Measurements from ENCODE around the gene TTLL13.

Gene TTLL13

DNA sequence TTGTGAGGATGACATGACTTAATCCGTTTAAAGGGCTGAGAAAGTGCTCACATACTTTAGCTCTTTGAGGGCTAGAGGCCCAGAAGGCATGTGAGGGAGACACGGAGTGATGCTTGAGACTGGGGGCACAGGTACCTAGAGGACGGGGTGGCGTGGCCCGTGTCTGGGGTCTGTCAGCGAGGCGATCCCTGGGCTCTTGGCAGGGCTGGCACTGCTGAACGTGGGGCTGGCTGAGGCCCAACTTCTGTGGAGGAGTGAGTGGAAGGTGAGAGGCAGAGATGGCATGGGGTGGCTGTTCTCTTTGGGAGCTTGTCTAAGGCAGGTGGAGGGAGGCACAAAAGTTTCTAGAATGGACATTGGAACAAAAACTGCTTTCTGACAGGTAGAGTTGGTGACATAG lies 38.8 kb upstream of the TTLL13 start:
- no peak for DNase-seq (ENCODE audit: low read depth)
- no peak overlapping the region for H3K4me3 ChIP-seq (ENCODE audit: low read length)
- TF ChIP-seq, protein P1, sequence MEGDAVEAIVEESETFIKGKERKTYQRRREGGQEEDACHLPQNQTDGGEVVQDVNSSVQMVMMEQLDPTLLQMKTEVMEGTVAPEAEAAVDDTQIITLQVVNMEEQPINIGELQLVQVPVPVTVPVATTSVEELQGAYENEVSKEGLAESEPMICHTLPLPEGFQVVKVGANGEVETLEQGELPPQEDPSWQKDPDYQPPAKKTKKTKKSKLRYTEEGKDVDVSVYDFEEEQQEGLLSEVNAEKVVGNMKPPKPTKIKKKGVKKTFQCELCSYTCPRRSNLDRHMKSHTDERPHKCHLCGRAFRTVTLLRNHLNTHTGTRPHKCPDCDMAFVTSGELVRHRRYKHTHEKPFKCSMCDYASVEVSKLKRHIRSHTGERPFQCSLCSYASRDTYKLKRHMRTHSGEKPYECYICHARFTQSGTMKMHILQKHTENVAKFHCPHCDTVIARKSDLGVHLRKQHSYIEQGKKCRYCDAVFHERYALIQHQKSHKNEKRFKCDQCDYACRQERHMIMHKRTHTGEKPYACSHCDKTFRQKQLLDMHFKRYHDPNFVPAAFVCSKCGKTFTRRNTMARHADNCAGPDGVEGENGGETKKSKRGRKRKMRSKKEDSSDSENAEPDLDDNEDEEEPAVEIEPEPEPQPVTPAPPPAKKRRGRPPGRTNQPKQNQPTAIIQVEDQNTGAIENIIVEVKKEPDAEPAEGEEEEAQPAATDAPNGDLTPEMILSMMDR (IDR thresholded peaks at IDR 0.05; ENCODE audit: insufficient read depth, low read depth, low read length, missing control alignments): no peak

DNA sequence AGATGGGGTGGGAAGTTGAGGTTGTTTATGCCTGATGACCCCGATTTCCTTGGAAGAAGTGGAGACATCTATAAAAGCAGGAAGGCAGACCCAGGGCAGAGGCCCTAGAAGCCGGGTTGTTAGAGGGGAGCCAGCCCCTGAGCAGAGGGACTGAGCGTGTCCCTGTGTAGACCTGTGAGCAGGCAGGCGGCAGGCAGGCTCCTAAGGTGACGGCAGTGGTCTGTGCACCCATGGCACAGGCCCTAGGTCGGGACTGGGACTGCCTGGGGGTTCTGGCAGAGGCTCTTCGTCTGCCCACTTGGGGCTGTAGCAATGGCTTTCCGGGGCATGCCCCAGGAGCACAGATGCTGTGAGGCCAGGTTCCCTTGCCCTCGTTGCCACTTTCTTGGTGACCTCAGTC lies 38.3 kb upstream of the TTLL13 start:
- no peak overlapping the region for H3K4me3 ChIP-seq (ENCODE audit: low read length)
- DNase-seq (ENCODE audit: low read depth): no peak
- TF ChIP-seq, protein P1 (IDR thresholded peaks at IDR 0.05; ENCODE audit: insufficient read depth, low read depth, low read length, missing control alignments): no peak

DNA sequence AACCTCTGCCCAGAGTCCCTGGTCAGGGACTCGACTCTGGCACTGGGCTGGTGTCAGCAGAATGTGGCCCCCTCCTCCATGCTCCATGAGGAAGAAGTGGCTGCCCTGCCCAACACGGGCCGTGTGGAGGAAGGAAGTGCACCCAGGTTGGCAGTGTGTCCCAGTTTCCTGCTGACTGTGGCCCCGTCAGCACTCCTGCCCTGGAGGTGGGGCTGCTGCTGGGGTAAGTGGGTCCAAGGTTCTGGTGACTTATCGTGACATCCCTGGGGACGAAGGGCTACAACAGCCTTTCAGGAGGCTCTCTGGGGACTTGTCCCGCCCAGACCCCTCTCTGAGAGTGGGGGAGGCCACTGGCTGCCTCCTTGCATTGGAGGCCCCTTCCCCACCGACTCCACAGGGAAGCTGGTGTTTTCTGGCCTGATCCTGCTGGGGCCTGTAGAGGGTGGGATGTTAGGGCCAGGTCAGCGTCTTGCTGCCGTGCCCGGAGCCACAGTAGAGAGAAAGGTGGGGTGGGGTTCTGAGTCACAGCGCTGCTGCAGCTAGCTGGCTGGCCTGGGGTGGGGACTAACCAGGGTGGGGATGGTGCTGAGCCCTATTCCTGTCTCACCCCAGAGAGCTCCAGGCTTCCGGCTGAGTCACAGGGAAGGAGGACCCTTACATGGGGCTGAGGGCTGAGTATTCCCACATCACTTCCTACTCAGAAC lies 37.8 kb upstream of the TTLL13 start:
- TF ChIP-seq, protein P1 (IDR thresholded peaks at IDR 0.05; ENCODE audit: insufficient read depth, low read depth, low read length, missing control alignments): no peak
- no peak overlapping the region for H3K4me3 ChIP-seq (ENCODE audit: low read length)
- peak; percentile 97 for DNase-seq (ENCODE audit: low read depth)

DNA sequence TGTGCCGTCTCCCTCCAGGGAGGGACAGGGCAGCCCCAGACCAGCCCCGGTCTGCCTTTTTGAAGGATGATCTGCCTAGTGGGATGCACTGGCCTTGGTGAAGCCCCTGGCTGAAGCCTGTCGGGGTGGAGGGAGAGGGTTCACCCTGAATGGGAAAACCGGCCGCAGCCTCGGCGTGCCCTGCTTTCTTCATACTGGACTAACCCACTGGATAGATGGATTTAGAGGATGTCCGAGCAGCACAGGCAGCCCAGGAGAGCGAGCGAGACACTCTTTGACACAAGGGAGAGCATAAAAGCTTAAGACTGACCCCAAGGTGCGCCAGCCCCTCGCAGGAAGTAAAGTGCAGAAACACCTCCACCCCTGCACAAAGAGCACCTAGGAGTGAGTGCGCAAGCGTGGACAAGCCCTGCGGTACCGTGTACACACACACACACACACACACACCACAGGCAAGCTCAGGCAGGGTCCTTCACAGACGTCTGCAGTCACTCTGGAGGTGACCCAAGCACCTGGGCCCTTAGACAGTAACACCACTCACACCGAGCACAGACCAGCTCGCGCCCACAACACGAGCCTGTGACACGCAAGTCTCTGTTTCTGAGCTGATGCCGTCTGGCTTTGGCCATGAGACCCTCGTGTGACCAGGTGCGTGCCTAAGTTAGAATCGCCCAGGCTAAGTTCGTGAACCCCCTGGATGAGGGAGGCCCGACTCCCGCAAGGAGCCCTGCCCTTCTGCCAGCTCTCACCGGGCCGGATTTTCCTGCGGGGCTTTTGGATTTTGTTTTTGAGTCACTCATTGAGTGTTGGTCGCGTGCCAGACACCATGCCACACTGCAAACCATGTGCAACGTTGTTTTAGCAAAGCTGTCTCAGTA lies 36.9 kb upstream of the TTLL13 start:
- TF ChIP-seq, protein P1 (IDR thresholded peaks at IDR 0.05; ENCODE audit: insufficient read depth, low read depth, low read length, missing control alignments): no peak
- DNase-seq (ENCODE audit: low read depth): peak; percentile 89
- H3K4me3 ChIP-seq (ENCODE audit: low read length): peak overlapping the region; percentile 25

DNA sequence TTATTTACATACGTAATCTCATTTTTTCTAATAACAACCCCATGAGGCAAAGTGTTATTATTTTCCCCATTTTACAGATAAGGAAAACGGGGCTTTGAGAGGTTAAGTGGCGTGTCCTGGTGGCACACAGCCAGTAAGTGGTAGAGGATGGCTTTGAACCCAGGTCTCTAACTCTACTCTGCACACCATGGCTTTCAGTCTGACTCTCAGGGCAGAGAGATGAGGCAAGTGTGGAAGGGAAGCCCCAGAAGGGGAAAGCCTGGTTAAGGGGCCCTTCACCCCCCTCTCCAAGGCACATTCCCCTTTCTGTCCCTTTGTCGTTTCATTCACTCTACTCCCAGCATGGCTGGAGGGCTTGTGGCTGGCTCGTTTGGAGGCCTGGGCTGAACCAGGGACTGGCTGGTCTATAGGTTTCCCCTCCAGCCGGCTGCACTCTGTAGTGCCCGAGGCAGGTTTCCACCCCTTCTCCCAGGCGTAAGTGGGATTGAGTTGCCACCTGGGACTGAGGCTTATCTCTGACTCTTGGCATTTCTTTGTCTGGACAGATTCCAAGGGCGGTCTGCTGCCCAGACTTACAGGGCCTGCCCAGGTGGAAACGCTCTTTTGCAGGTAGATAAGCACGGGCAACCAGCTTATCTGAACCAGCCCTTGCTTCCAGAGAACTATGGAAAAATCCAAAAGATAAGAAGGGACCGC lies 36.1 kb upstream of the TTLL13 start:
- TF ChIP-seq, protein P1 (IDR thresholded peaks at IDR 0.05; ENCODE audit: insufficient read depth, low read depth, low read length, missing control alignments): no peak
- no peak for DNase-seq (ENCODE audit: low read depth)
- H3K4me3 ChIP-seq (ENCODE audit: low read length): no peak overlapping the region

DNA sequence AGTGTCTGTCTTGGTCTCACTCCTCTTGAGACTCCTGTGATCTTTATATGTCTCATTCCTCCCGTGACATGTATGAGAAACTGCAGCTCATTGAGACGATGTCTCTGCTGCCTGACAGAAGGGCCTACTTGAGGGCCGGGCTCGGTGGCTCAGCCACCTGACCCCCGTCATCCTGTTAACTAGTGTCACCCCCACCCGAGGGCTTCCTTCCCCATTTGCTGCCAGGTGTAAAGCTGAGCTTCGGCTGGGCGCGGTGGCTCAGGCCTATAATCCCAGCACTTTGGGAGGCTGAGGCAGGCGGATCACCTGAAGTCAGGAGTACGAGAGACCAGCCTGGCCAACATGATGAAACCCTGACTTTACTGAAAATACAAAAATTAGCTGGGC lies 35.5 kb upstream of the TTLL13 start:
- TF ChIP-seq, protein P1 (IDR thresholded peaks at IDR 0.05; ENCODE audit: insufficient read depth, low read depth, low read length, missing control alignments): no peak
- no peak overlapping the region for H3K4me3 ChIP-seq (ENCODE audit: low read length)
- no peak for DNase-seq (ENCODE audit: low read depth)
